NOMO-1 treated with DMSO at 0.1 percent for 48 hours (cell line): ENCODE data around the gene MERTK.
"Not testable (repeated sequence)": the region's sequence is repeated elsewhere in the genome, so short reads cannot be mapped to it uniquely, and the experiment has no call there.

Experiments used
- DNase-seq: peaks from one replicate; lab custom pipeline; 2025; ENCODE audit not compliant: unreplicated experiment; lab: John Stamatoyannopoulos, UW

The MERTK gene

DNA sequence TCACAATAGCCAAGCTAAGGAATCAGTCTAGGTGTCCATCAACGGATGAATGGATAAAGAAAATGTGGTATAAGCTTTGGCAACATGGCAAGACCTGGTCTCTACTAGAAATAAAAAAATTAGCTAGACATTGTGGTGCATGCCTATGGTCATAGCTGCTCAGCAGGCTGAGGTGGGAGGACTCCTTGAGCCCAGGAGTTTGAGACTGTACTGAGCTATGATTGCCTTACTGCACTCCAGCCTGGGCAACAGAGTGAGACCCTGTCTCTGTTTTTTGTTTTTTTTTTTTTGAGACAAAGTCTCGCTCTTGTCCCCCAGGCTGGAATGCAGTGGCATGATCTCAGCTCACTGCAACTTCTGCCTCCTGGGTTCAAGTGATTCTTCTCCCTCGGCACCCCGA, 11.6 kb downstream of the MERTK start:
- DNase-seq: not testable (repeated sequence)

GRCh38 chr2:111910609-111911277, 12.3 kb downstream of the MERTK start:
- DNase-seq: no peak

DNA sequence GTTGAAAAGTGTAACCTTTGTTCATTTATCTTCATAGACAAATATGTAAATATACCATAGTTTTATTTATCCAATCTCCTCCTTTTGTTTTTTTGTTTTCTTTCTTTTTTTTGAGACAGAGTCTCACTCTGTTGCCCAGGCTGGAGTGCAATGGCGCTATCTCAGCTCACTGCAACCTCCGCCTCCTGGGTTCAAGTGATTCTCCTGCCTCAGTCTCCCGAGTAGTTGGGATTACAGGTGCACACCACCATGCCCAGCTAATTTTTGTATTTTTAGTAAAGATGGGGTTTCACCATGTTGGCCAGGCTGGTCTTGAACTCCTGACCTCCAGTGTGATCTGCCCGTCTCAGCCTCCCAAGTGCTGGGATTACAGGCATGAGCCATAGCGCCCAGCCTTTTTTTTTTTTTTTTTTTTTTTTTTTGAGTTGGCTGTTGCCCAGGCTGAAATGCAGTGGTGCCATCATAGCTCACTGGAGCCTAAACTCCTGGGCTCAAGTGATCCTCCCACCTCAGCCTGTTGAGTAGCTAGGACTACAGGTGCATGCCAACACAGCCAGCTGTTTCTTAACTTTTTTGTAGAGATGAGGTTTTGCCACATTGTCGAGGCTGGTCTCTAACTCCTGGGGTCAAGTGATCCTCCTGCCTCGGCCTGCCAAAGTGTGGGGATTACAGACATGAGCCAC, 13.0 kb downstream of the MERTK start:
- not testable (repeated sequence) for DNase-seq

GRCh38 chr2:111912547-111912946, 14.1 kb downstream of the MERTK start:
- peak; percentile 23 for DNase-seq

DNA sequence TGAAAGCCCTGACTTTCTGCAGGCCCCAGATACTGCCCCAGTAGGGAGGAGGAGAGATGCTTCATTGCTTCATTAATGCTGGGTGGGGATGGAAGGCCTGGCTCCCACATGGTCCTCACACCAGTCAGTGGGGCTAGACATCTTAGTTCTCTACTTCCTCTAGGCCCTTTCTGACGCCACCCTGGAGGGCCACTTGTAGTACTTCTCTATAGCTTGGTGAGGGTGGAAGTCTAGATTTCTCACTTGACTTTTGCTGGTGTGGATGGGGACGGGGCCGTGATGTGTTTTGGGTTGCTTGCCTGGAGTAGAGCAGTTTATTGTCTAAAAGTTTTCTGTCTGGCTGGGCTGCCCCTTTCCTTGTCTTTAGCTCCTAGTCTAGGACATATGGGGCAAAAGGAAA, 18.7 kb downstream of the MERTK start:
- no peak for DNase-seq

DNA sequence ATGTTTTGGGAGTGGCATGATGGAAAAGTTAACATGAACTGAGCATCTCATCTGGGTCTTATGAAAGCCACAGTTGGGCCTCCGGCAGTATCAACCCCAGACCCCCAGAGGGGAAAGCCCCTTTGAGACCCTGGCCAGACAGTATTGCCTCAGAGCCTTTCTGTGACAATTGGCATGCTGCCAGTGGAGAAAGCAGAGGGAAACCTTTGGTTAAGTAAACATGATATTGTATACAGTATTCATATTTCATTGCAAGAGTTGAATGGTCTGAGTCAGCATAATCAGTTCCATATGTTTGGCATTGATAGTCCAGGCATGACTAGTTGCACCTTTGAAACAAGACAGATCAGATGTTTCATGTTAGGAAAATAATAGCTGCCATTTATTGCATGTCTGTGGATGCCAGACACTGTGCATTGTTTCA, 20.0 kb downstream of the MERTK start:
- DNase-seq: no peak

DNA sequence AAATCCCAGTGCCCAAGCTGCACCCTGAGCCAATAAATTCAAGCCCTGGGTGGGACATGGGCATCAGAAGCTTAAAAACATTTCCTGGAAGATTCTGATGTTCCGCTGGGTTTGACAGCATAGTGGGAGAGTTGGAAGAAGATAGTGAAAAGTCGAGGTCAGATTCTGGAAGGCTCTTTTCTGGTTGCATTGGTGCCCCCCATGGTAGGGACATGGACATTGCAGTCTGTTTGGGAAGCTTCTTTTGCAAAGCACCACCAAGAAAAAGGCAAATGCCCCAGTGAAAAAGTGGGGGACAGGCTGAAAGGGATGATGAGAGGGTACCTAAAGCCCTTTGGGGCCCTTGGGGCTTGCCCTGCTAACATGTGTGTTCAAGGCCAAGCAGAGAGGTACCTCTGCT, 21.0 kb downstream of the MERTK start:
- DNase-seq: no peak

GRCh38 chr2:111919794-111920608, 21.6 kb downstream of the MERTK start:
- no peak for DNase-seq

- DNase-seq: no peak
Observed at GRCh38 chr2:111923276-111923804, 24.9 kb downstream of the MERTK start.

- no peak for DNase-seq
Observed at GRCh38 chr2:111924617-111925107, 26.3 kb downstream of the MERTK start.

- DNase-seq: no peak
Observed at GRCh38 chr2:111927723-111928122, 29.3 kb downstream of the MERTK start.

- DNase-seq: no peak
Observed at GRCh38 chr2:111930409-111930808, 32.0 kb downstream of the MERTK start.

DNA sequence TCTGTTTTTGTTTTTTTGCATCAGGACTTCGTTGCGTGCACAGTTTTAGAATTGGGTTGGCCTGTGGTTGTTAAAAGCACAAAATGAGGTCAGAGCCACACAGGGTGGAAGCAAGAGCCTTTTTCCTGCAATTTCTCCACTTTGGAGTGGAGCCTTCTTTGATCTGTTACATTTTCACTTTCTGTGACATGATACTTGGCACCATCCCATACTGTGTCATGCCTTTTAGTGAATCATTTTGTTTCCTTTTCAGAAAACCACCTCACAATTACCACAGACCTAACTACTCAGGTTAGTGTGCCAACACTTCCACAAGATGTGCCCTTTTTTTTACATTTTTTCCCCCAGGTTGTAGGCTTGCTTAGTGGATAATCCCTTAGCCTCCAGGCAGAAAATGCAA, 32.5 kb downstream of the MERTK start:
- no peak for DNase-seq

GRCh38 chr2:111932841-111933291, 34.5 kb downstream of the MERTK start:
- no peak for DNase-seq

GRCh38 chr2:111933900-111934299, 35.5 kb downstream of the MERTK start:
- not testable (repeated sequence) for DNase-seq

- DNase-seq: no peak
Observed at GRCh38 chr2:111936881-111937280, 38.5 kb downstream of the MERTK start.

GRCh38 chr2:111938392-111938791, 40.0 kb downstream of the MERTK start:
- DNase-seq: no peak

- DNase-seq: no peak
Observed at GRCh38 chr2:111940333-111941196, 42.2 kb downstream of the MERTK start.

DNA sequence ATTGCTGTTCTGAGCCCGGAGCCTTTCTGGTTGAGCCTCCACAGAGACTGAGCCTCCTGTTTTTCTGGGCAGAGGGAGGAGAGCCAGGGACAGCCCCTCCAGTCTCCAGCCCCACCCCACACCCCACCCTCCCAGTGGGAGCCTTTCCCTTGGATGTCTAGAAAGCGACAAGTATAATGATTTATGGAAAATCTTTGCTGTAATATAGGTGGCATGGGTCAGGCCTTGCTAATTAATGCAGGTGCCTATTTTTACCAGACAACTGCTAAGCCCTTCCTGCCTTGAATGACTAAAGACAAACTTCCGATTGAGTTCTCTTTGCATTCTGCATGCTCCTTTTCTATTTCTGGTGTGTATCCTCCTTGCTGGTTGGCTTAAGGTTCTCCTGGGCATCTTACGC, 43.1 kb downstream of the MERTK start:
- DNase-seq: no peak

DNA sequence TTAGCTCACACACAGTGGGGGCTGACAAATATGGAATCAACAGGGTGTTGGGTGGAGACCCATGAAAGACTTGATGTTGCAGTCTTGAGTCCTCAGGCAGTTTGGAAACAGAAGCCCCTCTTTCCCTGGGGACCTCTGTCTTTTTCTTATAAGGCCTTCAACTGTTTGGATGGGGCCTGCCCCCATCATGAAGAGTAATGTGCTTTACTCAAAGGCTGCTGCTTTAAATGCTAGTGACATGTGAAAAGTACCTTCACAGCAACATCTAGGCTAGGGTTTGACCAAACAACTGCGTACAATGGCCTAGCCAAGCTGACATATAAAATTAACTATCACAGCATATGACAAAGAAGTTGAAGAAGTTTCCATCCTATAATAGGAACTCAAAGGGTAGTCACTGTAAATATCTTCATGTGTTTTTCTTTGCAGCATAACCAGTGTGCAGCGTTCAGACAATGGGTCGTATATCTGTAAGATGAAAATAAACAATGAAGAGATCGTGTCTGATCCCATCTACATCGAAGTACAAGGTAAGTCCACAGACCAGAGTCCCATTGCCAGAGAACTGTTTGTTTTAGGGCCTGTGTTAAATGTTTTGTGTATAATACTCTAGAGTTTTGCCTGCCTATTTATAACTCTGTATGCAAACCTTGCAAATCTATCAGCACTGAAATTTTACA, 46.3 kb downstream of the MERTK start:
- DNase-seq: no peak
